ENCODE results near the gene C22orf31. TPM values are rescaled to one million over a fixed set of nuclear protein-coding genes. Genes with fewer than 3 reads are reported as not detected.

C22orf31 gene
- total RNA-seq, 2 experiments from 2014 or later, result not detected

DNA sequence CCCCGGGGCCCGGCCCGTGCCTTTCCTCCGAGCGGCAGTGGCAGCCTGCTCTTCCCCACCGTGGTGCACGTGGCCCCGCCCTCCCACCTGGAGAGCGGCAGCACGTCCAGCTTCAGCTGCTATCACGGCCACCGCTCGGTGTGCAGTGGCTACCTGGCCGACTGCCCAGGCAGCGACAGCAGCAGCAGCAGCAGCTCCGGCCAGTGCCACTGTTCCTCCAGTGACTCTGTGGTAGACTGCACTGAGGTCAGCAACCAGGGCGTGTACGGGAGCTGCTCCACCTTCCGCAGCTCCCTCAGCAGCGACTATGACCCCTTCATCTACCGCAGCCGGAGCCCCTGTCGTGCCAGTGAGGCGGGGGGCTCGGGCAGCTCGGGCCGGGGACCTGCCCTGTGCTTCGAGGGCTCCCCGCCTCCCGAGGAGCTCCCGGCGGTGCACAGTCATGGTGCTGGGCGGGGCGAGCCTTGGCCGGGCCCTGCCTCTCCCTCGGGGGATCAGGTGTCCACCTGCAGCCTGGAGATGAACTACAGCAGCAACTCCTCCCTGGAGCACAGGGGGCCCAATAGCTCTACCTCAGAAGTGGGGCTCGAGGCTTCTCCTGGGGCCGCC is 11.9 kb downstream of the C22orf31 start:
- Mint-ChIP-seq H3K9me3 (no peaks in the 10 kb centered on the region), H3K27me3 (no peaks in the 10 kb centered on the region), H3K4me1 (ENCODE audit: low read depth) (no peaks in the 10 kb centered on the region), H3K4me3 (no peak overlapping the region), H3K27ac (no peak overlapping the region), H3K36me3 (ENCODE audit: low read depth) (peaks cover 8% of the 10 kb centered on the region)
- ChIA-PET CTCF (interaction anchor here (1.2 kb wide), 1 partner anchor 9 kb away, joined by 5 read pairs; no protein-coding TSS in a partner anchor), POLR2A (no interaction called here)
- TF ChIP-seq, protein P1, sequence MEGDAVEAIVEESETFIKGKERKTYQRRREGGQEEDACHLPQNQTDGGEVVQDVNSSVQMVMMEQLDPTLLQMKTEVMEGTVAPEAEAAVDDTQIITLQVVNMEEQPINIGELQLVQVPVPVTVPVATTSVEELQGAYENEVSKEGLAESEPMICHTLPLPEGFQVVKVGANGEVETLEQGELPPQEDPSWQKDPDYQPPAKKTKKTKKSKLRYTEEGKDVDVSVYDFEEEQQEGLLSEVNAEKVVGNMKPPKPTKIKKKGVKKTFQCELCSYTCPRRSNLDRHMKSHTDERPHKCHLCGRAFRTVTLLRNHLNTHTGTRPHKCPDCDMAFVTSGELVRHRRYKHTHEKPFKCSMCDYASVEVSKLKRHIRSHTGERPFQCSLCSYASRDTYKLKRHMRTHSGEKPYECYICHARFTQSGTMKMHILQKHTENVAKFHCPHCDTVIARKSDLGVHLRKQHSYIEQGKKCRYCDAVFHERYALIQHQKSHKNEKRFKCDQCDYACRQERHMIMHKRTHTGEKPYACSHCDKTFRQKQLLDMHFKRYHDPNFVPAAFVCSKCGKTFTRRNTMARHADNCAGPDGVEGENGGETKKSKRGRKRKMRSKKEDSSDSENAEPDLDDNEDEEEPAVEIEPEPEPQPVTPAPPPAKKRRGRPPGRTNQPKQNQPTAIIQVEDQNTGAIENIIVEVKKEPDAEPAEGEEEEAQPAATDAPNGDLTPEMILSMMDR (IDR thresholded peaks at IDR 0.05), result no peak
- DNase-seq (no peak), ATAC-seq (no peak)
- intact Hi-C loops (cut with micrococcal nuclease), result no loop called here

DNA sequence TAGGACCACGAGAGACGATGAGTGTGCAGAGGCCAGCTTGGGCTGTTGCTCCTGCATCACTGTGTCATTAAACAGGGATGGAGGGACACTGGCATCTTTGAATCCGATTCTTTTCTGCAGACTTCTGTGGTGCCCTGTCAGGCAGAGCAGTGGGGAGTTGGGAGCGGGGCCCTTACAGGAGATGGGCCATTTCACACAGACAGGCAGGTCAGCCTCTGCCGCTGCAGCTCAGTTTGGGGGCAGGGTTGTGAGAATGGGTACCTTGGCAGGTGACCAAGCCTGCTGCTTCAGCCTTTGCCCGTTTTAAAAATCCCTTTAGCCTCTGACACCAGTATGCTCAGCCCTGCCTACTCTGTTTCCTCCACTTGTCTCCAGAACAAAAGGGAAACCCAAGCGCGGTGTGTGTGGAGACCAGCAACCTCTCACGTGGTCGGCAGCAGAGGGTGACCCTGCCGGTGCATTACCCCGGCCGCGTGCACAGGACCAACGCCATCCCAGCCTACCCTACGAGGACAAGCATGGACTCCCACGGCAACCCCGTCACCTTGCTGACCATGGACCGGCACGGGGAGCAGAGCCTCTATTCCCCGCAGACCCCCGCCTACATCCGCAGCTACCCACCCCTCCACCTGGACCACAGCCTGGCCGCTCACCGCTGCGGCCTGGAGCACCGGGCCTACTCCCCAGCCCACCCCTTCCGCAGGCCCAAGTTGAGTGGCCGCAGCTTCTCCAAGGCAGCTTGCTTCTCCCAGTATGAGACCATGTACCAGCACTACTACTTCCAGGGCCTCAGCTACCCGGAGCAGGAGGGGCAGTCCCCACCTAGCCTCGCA is 12.6 kb downstream of the C22orf31 start:
- intact Hi-C loops (cut with micrococcal nuclease), result no loop called here
- no peaks in the 10 kb centered on the region for H3K27me3 Mint-ChIP-seq
- H3K9me3 Mint-ChIP-seq, result no peaks in the 10 kb centered on the region
- no peak overlapping the region for H3K27ac Mint-ChIP-seq
- ChIA-PET POLR2A (no interaction called here), CTCF (interaction anchor here (0.6 to 1.2 kb wide), 2 partner anchors 8 to 220 kb away, joined by 3 to 5 read pairs; no protein-coding TSS in a partner anchor)
- peaks cover 8% of the 10 kb centered on the region for H3K36me3 Mint-ChIP-seq (ENCODE audit: low read depth)
- no peaks in the 10 kb centered on the region for H3K4me1 Mint-ChIP-seq (ENCODE audit: low read depth)
- DNase-seq, result no peak
- no peak overlapping the region for H3K4me3 Mint-ChIP-seq
- no peak for ATAC-seq
- TF ChIP-seq, protein P1 (IDR thresholded peaks at IDR 0.05), result no peak

DNA sequence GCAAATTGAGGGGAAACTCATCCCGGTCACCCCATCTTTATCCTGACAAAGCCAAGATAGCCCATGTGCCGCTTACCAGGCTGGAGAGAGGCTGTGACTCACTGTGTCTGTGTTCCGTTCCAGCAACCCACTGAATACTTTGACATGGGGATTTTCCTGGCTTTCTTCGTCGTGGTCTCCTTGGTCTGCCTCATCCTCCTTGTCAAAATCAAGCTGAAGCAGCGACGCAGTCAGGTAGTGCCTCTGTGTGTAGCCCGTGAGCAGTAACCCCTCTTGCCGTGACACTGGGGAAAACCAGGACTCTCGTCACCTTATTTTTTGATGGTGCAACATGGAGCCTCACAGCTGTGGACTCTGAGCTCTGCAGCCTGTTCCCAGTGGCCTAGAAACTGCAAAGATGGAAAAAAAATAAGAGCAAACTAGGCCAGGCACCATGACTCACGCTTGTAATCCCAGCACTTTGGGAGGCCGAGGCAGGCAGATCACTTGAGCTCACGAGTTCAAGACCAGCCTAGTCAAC is 16.9 kb downstream of the C22orf31 start:
- no peak overlapping the region for H3K4me3 Mint-ChIP-seq
- no peak overlapping the region for H3K27ac Mint-ChIP-seq
- ChIA-PET CTCF (interaction anchor here (8.1 kb wide), 1 partner anchor 188 kb away, joined by 109 read pairs; no protein-coding TSS in a partner anchor), POLR2A (no interaction called here)
- peaks cover 7% of the 10 kb centered on the region for H3K36me3 Mint-ChIP-seq (ENCODE audit: low read depth)
- peaks cover 2% of the 10 kb centered on the region for H3K27me3 Mint-ChIP-seq
- TF ChIP-seq, protein P1 (IDR thresholded peaks at IDR 0.05), result no peak
- ATAC-seq (no peak), DNase-seq (no peak)
- no peaks in the 10 kb centered on the region for H3K4me1 Mint-ChIP-seq (ENCODE audit: low read depth)
- H3K9me3 Mint-ChIP-seq, result no peaks in the 10 kb centered on the region
- intact Hi-C loops (cut with micrococcal nuclease), result no loop called here

DNA sequence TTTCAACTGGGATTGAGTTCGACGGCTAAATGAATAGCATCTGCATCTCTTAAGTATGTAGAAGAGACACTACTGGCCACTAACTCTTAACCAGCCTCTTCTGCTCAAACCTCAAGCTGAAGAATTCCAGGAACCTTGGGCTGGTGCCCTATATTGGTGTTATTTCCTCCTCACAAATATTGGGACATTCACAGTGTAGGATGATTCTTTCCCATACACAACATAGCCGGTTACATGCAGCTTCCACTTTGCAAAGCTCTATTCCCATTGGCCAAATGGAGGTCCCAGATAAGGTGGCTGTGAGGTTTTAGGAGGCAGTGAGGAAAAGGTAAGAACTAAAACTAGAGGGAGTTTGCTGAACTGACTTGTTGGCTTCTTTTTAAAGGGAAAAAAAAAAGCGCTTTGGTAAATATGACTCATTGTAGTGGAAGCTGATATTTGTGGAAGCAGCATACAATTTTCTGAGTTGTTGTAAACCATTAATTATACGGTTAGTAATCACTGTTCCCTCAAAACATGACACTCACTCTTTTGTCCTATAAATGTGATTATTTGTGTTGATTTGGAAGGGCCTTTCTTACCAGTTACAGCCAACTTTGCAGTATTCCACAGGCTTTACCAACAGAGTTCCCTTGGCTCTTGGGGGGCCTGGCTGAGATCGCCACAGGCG is 17.6 kb downstream of the C22orf31 start:
- Mint-ChIP-seq H3K27ac (no peak overlapping the region), H3K9me3 (no peaks in the 10 kb centered on the region), H3K4me1 (ENCODE audit: low read depth) (no peaks in the 10 kb centered on the region), H3K4me3 (no peak overlapping the region), H3K36me3 (ENCODE audit: low read depth) (peaks cover 4% of the 10 kb centered on the region), H3K27me3 (peaks cover 2% of the 10 kb centered on the region)
- POLR2A ChIA-PET, result no interaction called here
- CTCF ChIA-PET, result interaction anchor here (0.6 to 8.1 kb wide), 3 partner anchors 110 to 202 kb away, joined by 3 to 109 read pairs (median 4); no protein-coding TSS in a partner anchor
- ATAC-seq (no peak), DNase-seq (no peak)
- TF ChIP-seq, protein P1 (IDR thresholded peaks at IDR 0.05), result no peak
- intact Hi-C loops (cut with micrococcal nuclease), result no loop called here

All from activated CD8-positive, alpha-beta T cell treated with anti-CD3 and anti-CD28 coated beads for 36 hours (primary cell).